Fibroblast of mammary gland (primary cell): ENCODE measurements around the gene MYO1E.

ENCODE experiments used
- DNase-seq: peaks from one replicate; pipeline ENCODE4 v3.0.0-alpha.2; 2010; ENCODE audit warnings: low read depth
- H3K4me3 ChIP-seq: 2 replicates; pipeline ENCODE4 v1.5.1; 2011; ENCODE audit warnings: low read depth, mild to moderate bottlenecking, low read length, moderate library complexity; ENCODE audit not compliant: control insufficient read depth
- TF ChIP-seq, protein P1 (sequence below): conservative IDR thresholded peaks from 2 replicates; pipeline ENCODE4 v1.5.1; 2011; ENCODE audit warnings: low read depth, low read length, inconsistent platforms; ENCODE audit not compliant: control insufficient read depth, insufficient read depth

Gene MYO1E

DNA sequence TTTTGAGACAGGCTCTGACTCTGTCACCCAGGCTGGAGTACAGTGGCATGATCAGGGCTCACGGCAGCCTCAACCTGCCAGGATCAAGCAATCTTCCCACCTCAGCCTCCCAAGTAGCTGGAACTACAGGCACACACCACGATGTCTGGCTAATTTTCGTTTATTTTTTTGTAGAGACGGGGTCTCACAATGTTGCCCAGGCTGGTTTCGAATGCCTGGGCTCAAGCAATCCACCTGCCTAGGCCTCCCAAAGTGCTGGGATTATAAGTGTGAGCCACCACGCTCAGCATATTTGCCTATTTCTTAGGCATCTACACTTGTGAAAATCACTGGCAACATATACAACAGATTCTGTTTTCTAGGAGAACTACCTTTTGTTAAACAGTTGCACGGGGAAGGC is 16.9 kb downstream of the MYO1E start:
- TF ChIP-seq, protein P1, sequence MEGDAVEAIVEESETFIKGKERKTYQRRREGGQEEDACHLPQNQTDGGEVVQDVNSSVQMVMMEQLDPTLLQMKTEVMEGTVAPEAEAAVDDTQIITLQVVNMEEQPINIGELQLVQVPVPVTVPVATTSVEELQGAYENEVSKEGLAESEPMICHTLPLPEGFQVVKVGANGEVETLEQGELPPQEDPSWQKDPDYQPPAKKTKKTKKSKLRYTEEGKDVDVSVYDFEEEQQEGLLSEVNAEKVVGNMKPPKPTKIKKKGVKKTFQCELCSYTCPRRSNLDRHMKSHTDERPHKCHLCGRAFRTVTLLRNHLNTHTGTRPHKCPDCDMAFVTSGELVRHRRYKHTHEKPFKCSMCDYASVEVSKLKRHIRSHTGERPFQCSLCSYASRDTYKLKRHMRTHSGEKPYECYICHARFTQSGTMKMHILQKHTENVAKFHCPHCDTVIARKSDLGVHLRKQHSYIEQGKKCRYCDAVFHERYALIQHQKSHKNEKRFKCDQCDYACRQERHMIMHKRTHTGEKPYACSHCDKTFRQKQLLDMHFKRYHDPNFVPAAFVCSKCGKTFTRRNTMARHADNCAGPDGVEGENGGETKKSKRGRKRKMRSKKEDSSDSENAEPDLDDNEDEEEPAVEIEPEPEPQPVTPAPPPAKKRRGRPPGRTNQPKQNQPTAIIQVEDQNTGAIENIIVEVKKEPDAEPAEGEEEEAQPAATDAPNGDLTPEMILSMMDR: no peak
- no peak for DNase-seq
- H3K4me3 ChIP-seq: no peak overlapping the region

DNA sequence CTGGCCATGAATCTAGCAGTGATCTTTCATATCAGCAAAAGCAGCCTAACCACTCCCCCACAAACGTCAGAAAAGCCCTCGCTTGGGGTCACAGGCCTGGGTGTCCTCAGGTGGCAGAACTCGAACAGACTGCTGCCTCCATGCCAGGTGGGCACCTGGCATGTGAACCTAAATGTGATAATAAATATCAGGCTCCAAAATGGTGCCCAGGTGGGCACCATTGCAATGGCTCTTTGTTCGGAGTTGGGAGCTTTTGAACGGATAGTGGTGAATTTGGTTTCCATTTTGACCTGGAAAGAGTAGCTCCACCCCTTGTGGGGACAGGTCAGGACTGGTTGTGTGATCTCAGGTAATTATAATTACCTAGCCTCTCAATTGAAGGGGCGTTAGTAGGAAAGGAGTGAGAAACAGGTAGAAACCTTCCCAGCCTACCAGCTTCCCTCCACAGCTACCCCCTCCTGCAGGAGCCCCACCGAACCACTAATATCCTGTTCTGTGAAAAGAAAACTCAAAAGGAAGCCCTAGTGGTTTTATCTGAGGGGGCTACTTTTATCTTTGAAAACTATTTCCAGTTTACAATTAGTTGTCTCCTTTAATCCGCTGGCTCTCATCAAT is 18.1 kb downstream of the MYO1E start:
- no peak for DNase-seq
- TF ChIP-seq, protein P1: no peak
- H3K4me3 ChIP-seq: no peak overlapping the region

DNA sequence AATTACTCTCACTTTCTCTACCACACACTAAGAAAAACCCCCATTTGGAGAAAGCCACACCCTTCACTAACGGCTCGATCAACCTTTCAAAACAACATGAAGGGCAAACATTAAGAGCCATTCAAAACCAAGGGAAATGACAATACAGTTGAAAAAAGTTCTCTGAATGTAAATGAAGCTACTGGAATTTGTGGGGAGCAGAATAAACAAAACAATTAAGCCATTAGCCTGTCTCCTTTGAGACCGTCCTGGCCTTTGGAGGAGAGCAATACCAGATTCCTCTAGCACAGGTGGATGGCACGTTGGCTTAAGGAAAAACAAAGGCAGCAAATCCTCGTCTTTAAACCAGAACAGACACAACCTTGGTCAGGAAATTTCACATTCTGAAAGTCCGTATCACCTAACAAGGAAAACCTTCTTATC is 18.7 kb downstream of the MYO1E start:
- no peak overlapping the region for H3K4me3 ChIP-seq
- no peak for DNase-seq
- TF ChIP-seq, protein P1: no peak

DNA sequence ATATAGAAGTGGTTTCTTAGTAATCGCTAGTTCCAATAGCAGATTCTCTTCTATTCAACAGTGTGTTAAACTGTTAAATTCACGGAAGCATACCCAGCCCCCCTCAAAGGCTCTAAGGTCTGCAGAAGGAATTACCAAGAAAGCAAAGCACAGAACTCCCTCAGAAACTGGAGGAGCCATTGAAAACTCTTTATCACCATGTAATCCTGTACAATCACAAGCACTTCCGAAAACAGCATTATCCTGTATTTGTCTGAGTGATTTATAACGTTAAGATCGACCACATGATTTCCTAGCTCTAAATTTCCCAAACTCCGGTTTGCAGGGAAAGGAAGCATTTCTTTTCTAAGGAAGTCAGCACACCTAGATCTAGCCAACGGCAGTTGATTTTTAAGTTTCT is 20.0 kb downstream of the MYO1E start:
- no peak overlapping the region for H3K4me3 ChIP-seq
- TF ChIP-seq, protein P1: no peak
- no peak for DNase-seq

DNA sequence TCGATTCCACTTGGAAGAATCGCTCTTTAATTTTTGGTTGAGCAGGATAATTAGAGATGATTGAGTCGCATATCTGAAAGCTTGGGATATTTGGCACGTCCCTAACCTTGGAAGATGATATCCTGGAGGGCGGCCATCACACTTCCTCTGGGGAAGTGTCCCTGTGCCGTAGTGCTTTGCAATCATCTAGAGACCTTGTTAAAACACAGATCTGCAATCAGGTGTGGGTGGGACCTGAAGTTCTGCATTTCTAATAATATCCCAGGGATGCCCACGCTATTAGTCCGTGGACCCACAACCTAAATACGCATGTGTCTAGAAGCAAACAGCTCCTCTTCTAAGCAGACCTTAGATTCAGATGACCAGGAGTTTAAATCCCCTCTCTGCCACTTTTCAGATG is 20.5 kb downstream of the MYO1E start:
- DNase-seq: no peak
- H3K4me3 ChIP-seq: no peak overlapping the region
- TF ChIP-seq, protein P1: no peak

DNA sequence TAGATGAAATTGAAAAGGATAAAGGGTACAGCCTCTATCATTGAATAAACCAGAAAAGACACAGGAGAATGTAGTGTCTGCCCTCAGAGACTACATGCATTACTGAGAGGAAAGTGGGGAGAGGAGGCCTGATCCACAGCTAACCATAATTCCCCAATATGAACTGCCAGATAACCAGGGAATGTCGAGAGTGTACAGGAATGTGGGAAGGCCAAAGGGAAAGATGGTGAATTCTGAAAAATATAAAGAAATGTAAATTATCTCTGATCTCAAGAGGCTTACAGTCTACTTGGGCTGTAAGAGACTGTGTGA is 22.3 kb downstream of the MYO1E start:
- TF ChIP-seq, protein P1: no peak
- no peak for DNase-seq
- H3K4me3 ChIP-seq: no peak overlapping the region
